HG02981 (cell line): ENCODE results near the gene SLC16A12.
"Not testable (repeated sequence)": the region's sequence is repeated elsewhere in the genome, so short reads cannot be mapped to it uniquely, and the experiment has no call there.

Source experiments
- ATAC-seq: cut with Tn5 transposase; IDR thresholded peaks from one replicate; pipeline ENCODE4 v1.9.1; 2021; ENCODE audit warnings: mild to moderate bottlenecking, moderate library complexity; ENCODE audit not compliant: unreplicated experiment

SLC16A12 gene

GRCh38 chr10:89475591-89475998, 59.8 kb downstream of the SLC16A12 start:
- ATAC-seq: no peak

DNA sequence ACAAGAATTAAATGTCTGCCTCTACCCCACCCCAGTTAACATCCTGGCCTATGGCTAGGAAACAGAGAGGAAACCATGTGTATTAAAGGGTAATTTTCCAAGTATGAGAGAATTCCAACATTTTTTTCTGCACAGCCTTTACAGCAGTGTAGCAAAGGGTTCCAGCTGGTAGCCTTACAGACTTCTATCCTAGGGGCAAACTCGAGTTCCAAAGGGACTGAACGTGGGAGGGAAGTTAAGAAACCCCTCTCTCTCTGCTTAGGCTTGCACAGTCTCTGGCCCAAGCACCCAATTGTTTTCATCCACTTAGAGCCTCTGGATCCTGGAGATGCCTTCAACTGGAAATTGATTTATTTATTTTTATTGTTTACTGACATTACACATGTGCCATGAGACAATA, 60.3 kb downstream of the SLC16A12 start:
- ATAC-seq: no peak

- no peak for ATAC-seq
Measured at GRCh38 chr10:89474452-89474851, 60.9 kb downstream of the SLC16A12 start.

- no peak for ATAC-seq
Measured at GRCh38 chr10:89471110-89471809, 64.1 kb downstream of the SLC16A12 start.

GRCh38 chr10:89470628-89471027, 64.8 kb downstream of the SLC16A12 start:
- ATAC-seq: no peak

- no peak for ATAC-seq
Measured at GRCh38 chr10:89469517-89469916, 65.9 kb downstream of the SLC16A12 start.

DNA sequence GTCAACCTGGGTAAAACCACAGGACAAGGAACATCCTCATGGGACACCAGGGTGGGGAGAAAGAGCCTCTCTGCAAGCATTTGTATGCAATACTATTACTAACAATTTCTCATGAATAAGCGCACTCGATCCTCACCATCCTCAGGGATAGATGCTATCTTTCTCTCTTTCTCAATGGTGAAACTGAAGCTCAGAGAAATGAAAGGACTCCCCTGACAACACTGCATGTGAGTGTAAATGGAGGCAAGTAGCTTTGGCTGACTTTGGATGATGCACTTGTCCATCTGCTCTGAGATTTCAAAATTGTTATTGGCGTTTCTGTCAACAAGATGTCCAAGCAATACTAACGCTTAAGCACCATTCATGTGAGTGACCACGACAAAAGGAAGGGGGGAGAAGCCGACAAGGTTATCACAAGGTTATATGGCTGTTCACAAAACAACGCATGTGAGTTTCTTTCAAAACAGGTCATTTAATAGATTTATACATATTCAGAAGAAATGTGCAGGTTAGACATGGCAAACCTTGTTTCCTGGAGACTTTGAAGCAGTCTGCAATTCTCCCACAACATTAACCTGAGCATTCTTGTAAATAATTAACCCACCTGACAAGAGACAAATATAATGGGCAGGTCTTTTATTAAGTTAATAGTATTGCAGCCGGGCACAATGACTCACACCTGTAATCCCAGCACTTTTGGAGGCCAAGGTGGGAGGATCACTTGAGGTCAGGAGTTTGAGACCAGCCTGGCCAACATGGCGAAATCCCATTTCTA, 67.0 kb downstream of the SLC16A12 start:
- no peak for ATAC-seq

- no peak for ATAC-seq
Measured at GRCh38 chr10:89466599-89467035, 68.8 kb downstream of the SLC16A12 start.

DNA sequence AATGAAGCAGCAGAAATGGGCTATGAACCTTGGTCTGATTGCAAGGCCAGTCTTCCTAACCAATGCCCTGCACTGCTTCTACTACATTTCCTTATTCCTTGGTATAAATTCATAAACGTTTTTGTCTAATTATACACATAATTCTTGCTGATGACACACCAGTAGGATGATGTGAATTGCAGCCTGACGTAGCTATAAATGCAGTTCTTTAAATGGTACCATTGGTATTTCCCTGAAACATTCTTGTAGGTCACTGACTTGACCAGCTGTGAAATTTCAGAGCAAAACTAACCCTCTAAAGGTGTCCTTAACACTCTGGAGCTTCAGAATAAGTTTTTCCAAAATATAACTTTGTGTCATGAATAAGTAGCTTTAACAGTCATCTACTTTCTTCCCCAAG, 70.2 kb downstream of the SLC16A12 start:
- no peak for ATAC-seq

DNA sequence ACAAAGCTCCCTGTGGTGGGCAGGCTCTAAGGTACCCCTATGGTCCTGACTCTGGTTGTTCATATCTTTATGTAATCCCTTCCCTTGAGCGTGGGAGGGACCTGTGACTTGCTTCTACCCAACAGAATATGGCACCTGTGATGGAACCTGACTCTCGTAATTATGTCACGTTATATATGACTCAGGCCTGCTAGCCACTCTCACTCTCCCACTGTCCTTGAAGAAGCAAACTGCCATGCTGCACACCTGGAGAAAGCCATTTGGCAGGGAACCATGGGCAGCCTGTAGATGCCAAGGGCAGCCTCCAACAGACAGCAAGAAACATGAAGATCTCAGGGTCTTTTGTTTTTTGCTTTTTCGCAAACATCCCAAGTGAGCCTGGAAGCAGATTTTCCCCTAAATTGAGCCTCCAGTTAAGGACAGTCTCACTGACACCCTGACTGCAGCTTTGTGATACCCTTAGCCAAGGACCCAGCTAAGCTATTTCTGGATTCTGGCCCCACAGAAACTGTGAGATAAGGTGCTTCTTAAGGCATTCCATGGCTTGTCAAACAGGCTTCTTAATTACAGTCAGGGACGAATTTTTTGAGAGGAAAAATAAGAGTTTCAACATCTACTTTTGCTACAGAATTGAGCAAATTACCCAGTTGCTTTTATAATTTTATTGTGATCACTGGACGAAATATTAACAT, 71.4 kb downstream of the SLC16A12 start:
- ATAC-seq: no peak

- ATAC-seq: no peak
Measured at GRCh38 chr10:89458784-89459183, 76.6 kb downstream of the SLC16A12 start.

DNA sequence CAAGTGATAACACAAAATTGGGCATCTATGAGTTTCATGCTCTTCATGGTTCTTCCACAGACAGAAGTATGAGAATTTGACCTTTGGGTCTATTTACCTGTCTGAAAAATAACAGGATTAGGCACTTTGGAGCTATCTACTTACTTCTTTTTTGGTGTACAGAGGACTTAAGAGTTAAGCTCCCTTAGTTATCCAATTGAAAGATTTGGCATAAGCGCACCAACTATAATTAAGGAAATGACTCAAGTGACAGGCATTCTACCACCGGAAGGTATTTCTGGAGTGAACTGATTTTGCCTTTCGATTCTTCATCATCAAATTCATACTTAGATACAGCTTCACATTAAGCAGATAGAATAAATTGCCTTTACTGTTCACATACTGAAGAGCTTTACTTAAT, 77.1 kb downstream of the SLC16A12 start:
- no peak for ATAC-seq

DNA sequence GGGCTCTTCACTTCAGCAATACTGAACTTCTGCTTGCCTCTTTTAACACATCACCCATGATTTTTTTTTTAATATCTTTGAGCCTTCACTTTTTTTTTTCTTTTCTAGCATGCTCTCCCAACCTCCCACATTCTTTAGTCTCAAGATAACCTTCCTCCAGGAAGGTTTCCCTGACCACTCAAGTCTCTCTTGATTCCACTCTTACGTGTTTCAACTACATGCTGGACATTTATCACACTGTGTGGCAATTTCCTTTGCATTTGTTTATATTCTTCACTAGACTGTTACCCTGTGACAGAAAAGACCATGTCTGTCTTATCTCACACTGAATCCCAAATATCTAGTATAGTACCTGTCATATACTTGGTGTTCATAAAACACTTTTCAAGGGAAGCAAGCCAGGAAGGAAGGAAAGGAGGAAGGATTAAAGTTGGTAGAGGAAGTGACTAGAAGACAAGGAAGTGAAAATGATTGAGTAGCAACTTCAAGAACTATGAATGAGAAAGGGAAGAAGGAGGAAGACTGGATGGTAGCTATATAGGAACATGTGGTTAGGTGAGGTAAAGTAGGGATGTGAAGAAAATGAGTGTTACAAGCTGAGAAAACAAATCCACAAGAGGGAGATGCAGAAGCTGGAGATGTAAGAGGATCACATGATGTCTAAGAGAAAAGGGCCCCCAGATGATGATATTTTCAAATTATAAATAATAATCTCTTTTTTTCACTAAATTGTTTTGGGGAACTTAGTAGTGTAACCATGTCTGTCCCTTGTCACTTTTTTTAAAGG, 80.6 kb downstream of the SLC16A12 start:
- no peak for ATAC-seq

DNA sequence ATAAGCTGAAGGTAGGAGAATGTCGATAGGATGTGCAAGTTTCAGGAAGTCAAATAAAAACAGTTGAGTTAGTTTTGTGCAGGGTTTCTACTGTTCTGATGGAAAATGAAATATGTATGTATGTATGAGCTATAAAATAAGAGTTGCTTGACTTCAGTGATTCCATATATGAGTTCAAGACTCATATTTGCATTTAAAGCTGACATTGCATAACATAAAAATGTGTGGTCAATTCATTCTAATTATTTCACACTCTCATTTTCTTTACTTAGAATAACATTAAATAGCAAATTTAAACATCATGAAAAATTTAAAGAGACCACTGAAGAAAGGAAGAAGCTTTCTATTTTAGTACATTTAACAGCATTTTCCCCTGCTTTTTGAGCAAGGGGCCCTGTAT, 83.2 kb downstream of the SLC16A12 start:
- no peak for ATAC-seq

DNA sequence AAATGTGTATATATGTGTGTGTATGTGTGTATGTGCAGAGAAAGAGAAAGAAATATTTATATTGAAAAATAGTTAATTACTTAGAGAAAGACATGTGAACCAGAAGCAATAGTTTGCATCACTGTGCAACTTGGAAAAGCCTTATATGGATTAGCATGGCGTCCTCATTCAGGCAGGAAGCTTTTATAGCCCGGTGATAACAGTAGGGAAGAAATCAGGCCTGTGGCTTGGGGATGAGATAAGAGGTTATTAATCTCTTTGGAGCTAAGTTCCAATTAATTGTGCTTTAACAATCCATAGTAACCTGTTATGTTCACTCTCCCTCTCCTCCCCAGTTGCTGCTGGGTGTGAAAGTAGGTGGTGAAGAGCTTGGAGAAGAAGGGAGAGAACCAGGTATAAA, 84.5 kb downstream of the SLC16A12 start:
- ATAC-seq: no peak

GRCh38 chr10:89444819-89445218, 90.6 kb downstream of the SLC16A12 start:
- ATAC-seq: not testable (repeated sequence)

DNA sequence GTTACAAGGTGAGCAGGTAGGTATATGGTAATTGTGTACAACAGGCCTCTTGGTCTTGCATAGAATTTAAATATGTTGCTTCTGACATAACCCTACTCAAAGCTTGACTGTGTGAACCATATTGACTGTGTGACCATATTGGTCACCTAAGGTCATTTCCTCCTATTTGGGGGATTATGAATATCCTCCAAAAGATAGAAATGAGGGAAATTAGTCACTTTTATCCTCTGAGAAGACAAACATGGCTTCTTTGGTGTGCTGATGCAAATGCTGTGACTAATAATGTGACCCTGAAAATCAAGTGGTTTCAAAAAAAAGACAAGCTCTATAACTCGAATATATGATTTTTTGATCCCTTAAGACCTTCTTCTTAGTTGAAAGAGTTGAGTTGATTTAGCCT, 93.1 kb downstream of the SLC16A12 start:
- ATAC-seq: no peak

DNA sequence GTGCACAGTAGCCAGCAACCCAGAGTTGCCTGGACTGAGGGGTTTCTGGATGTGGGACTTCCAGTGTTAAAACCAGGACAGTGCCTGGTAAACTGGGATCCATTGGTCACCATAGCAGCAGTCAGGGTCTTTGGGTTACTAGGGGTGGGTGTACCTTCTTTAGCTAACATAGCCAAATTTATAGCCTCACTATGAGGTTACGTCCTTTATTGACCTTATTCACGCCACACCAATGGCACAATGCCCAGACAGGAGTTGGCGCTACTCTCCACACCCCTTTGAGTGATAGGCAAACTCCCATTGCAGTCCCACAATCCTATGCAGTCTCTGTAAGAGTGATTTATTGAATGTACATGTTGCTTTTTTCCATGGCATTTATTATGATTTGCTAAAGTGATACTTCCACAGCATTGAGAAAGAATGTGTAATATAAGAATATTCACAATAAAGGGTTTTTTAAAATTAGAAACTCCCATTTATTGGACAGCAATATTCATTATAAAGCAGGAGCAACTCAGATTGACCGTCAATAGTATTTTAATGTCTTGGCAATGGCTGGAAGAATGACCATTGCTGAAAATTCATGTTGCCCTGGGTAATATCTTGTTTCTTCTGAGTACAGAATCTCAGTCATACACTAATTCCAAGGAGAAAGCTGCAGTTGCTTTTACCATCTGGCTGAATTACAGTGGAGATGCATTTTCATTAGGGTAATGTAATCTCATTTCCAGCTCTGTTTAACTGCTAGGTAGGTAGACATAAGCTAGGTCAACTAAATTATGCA, 95.0 kb downstream of the SLC16A12 start:
- no peak for ATAC-seq

- no peak for ATAC-seq
Measured at GRCh38 chr10:89438525-89438924, 96.9 kb downstream of the SLC16A12 start.

GRCh38 chr10:89431977-89432376, 103.4 kb downstream of the SLC16A12 start:
- no peak for ATAC-seq
